A549 (cell line): ENCODE measurements around the gene RGS6. TPM values are rescaled to one million over a fixed set of nuclear protein-coding genes. Genes with fewer than 3 reads are reported as not detected.

Source experiments
- ATAC-seq, 2 experiments: fragments of 200-7000 bp in 1 of 2; fragments of >200 bp in 1 of 2; cut with Nextera tagmentation in 1 of 2; cut with Tn5 transposase in 1 of 2; 3 replicates each; pipeline versions ENCODE4 v1.8.0 to v1.9.1; 2018 to 2020; ENCODE audit warnings: mild to moderate bottlenecking in 1 of 2, moderate library complexity in 1 of 2
- CTCF ChIA-PET: fragments of 300-600 bp; sonication (Branson Sonifier 250); formaldehyde crosslinking; extraction: SDS; loops from one replicate; lab custom pipeline; 2021; ENCODE audit warnings: antibody characterized with exemption, inconsistent platforms; lab: Yijun Ruan, JAX
- POLR2A ChIA-PET: fragments of 350-600 bp; formaldehyde crosslinking; extraction: SDS; loops from one replicate; lab custom pipeline; 2021; ENCODE audit warnings: antibody characterized with exemption, inconsistent platforms; lab: Yijun Ruan, JAX
- DNase-seq, 2 experiments: peaks; one replicate each; pipeline versions ENCODE4 v3.0.0 to v3.0.0-alpha.2; 2011 to 2016; ENCODE audit warnings: low read depth in 1 of 2, low spot score in 1 of 2
- FAIRE-seq: peaks from 2 replicates; lab custom pipeline; 2011; peaks lifted over from hg19 to GRCh38; lab: Jason Lieb, UNC
- H3K27ac ChIP-seq, 2 experiments: fragments of >200 bp; sonication (Bioruptor Twin); formaldehyde crosslinking; 3 replicates each; pipeline ENCODE4 v1.5.1; 2016 to 2017
- H3K4me1 ChIP-seq: fragments of >200 bp; sonication (Bioruptor Twin); formaldehyde crosslinking; 3 replicates; pipeline ENCODE4 v1.6.1; 2016
- H3K4me2 ChIP-seq: fragments of >200 bp; sonication (Bioruptor Twin); formaldehyde crosslinking; 3 replicates; pipeline ENCODE4 v1.6.1; 2016
- H3K4me3 ChIP-seq: fragments of >200 bp; sonication (Bioruptor Twin); formaldehyde crosslinking; 3 replicates; pipeline ENCODE4 v1.5.1; 2016
- H3K9me3 ChIP-seq: fragments of >200 bp; sonication (Bioruptor Twin); formaldehyde crosslinking; 3 replicates; pipeline ENCODE4 v1.6.1; 2016
- CBX2 ChIP-seq: fragments of 200-600 bp; sonication (generic); IDR thresholded peaks from 2 replicates; pipeline ENCODE4 v1.6.1; 2016; ENCODE audit warnings: low read depth, mild to moderate bottlenecking, borderline replicate concordance
- EHF ChIP-seq: fragments of 250-450 bp; sonication (Bioruptor Pico); IDR thresholded peaks from 2 replicates; pipeline ENCODE4 v1.5.0; 2020; ENCODE audit warnings: mild to moderate bottlenecking
- EP300 ChIP-seq, 2 experiments: fragments of >200 bp; sonication (Bioruptor Twin); formaldehyde crosslinking; IDR thresholded peaks; 2 replicates in 1 of 2; 3 replicates in 1 of 2; pipeline ENCODE4 v1.6.1; 2016 to 2017
- FOSB ChIP-seq: fragments of 250-450 bp; sonication (Bioruptor Pico); IDR thresholded peaks from 2 replicates; pipeline ENCODE4 v1.5.0; 2020; ENCODE audit warnings: mild to moderate bottlenecking, moderate library complexity
- HDAC2 ChIP-seq: fragments of 200-600 bp; sonication (generic); IDR thresholded peaks from 2 replicates; pipeline ENCODE4 v1.6.1; 2016
- HOXA7 ChIP-seq: fragments of 250-450 bp; sonication (Bioruptor Pico); IDR thresholded peaks from 2 replicates; pipeline ENCODE4 v1.5.0; 2020; ENCODE audit warnings: mild to moderate bottlenecking, moderate library complexity
- KDM1A ChIP-seq: fragments of 200-600 bp; sonication (generic); IDR thresholded peaks from 2 replicates; pipeline ENCODE4 v1.6.1; 2016; ENCODE audit warnings: low read depth, mild to moderate bottlenecking
- POLR2AphosphoS2 ChIP-seq: conservative IDR thresholded peaks from 2 replicates; pipeline ENCODE4 v1.6.1; 2012; ENCODE audit warnings: low read length, improper control_type of control experiment, inconsistent platforms
- RARB ChIP-seq: fragments of 250-450 bp; sonication (Bioruptor Pico); IDR thresholded peaks from 2 replicates; pipeline ENCODE4 v1.8.0; 2021; ENCODE audit warnings: mild to moderate bottlenecking, moderate library complexity
- WGBS: methylation state at CpG from one replicate; pipeline ENCODE4 v1.1.6; 2017; ENCODE audit errors: missing lambda C conversion rate; 5-methylcytosine and 5-hydroxymethylcytosine counted together
- polyA plus RNA-seq, 4 experiments: library from polyadenylated mRNA; depleted of rRNA in 3 of 4; stranded (reverse); fragments of >200 nt; fragmentation: RNase III in 1 of 4; extraction: RNeasy Plus Mini Kit Qiagen cat#74134 plus additional on column Dnase treatment in 1 of 4; gene quantifications; 2 replicates in 3 of 4; 3 replicates in 1 of 4; pipeline ENCODE4 v1.2.3, GENCODE V29; 2011 to 2017
- TF ChIP-seq, protein P1 (sequence below): IDR thresholded peaks from 2 replicates; pipeline ENCODE4 v1.6.1; 2012
- TF ChIP-seq, protein P2 (sequence below): fragments of 250-450 bp; sonication (Bioruptor Pico); IDR thresholded peaks from 2 replicates; pipeline ENCODE4 v1.5.0; 2020; ENCODE audit warnings: low read depth, mild to moderate bottlenecking, moderate library complexity
- TF ChIP-seq, protein P3 (sequence below): fragments of >200 bp; sonication (Bioruptor Twin); formaldehyde crosslinking; IDR thresholded peaks from 3 replicates; pipeline ENCODE4 v1.6.1; 2016
- TF ChIP-seq, protein P4 (sequence below): fragments of 450-650 bp; IDR thresholded peaks from 2 replicates; pipeline ENCODE4 v1.6.1; 2014; ENCODE audit warnings: antibody characterized with exemption
- TF ChIP-seq, protein P5 (sequence below): fragments of 250-450 bp; sonication (Bioruptor Pico); IDR thresholded peaks from 2 replicates; pipeline ENCODE4 v1.5.0; 2021; ENCODE audit warnings: mild to moderate bottlenecking, moderate library complexity, borderline replicate concordance

The RGS6 gene
- polyA plus RNA-seq, 2 of the 4 experiments (the other 2 are of a cell fraction) = not detected

DNA sequence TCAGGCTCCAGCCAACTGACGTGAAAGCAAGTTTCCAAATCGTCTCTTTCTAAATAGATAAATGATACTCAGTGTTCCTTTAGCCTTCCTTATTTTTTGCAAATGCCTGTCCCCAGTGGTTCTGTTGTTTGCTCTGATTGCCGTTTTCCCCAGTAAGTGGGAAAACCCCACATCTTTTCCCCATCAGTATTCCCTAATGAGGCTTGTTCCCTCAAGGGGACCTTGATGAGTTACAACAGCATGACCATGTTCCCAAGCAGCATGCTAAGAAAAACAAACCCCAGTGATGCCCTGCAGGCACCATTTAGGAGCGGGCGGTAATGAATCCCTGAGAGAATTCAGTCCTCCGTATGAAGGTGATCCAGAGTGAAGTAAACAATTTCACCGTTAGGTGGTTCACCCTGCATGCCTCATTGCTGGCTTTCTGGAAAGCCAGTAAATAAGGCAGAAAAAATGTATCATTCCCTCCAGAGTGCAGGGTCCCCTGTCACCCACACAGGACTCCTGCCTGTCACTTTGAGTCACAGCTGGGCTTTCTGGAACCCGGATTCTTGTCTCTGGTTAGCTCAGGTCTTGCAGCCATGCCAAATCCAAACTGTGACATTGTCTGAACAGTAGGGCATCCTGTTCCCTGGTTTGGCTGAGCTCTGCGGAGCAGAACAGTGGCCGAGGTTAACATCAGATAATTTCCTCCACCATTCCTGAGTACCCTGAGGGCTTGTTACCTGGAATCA is 222.6 kb downstream of the RGS6 start:
- Histone ChIP-seq H3K4me3 (no peak overlapping the region), H3K4me1 (no peaks in the 10 kb centered on the region), H3K27ac (no peak overlapping the region), H3K9me3 (no peaks in the 10 kb centered on the region), H3K4me2 (no peak overlapping the region)
- ChIA-PET CTCF (no interaction called here), POLR2A (no interaction called here)
- ATAC-seq (no peak), DNase-seq (no peak), FAIRE-seq (no peak)
- TF ChIP-seq, protein P1, sequence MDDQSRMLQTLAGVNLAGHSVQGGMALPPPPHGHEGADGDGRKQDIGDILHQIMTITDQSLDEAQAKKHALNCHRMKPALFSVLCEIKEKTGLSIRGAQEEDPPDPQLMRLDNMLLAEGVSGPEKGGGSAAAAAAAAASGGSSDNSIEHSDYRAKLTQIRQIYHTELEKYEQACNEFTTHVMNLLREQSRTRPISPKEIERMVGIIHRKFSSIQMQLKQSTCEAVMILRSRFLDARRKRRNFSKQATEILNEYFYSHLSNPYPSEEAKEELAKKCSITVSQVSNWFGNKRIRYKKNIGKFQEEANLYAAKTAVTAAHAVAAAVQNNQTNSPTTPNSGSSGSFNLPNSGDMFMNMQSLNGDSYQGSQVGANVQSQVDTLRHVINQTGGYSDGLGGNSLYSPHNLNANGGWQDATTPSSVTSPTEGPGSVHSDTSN = no peak
- no peak for TF ChIP-seq HDAC2
- no peak for TF ChIP-seq EHF (CRISPR knock-in tag)
- TF ChIP-seq RARB (CRISPR knock-in tag) = no peak
- no peak for TF ChIP-seq FOSB
- WGBS = 31% methylated on average over 10 of the region's 10 CpGs

DNA sequence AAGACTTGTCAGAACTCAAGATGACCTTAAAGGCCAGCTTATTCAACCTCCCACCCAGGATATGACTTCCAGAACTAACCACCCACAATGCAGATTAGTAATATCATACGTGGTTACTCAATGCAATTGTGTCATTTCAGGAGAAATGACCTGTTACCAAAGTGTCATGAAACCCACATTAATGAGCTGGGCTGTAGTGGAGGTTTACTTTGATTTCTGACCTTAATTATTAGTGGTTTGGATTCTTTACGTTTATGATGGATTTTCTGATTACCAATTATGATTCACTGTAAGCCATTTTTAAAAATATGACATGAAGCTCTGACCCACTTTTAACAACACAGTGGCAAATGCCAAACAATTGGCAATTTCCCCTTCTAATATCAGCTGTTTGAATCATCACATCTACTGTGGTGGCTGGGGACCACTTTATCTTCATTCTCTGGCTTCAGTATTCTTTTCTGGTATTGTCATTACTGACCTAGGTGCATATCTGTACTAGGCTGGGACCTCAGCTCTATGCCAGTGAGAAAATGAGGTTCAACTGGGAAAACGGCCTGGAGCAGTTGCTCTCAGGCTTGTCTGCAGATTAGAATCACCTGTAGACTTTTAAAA is 223.3 kb downstream of the RGS6 start:
- ATAC-seq = no peak
- ChIA-PET POLR2A (no interaction called here), CTCF (interaction anchor here (0.7 kb wide), 1 partner anchor 82 kb away, joined by 4 read pairs; no protein-coding TSS in a partner anchor)
- WGBS = 0% methylated on average over 3 of the region's 3 CpGs
- Histone ChIP-seq H3K4me1 (no peaks in the 10 kb centered on the region), H3K4me2 (no peak overlapping the region), H3K9me3 (no peaks in the 10 kb centered on the region), H3K4me3 (no peak overlapping the region), H3K27ac (no peak overlapping the region)
- no peak for DNase-seq
- TF ChIP-seq, protein P2, sequence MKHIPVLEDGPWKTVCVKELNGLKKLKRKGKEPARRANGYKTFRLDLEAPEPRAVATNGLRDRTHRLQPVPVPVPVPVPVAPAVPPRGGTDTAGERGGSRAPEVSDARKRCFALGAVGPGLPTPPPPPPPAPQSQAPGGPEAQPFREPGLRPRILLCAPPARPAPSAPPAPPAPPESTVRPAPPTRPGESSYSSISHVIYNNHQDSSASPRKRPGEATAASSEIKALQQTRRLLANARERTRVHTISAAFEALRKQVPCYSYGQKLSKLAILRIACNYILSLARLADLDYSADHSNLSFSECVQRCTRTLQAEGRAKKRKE = no peak
- TF ChIP-seq, protein P3, sequence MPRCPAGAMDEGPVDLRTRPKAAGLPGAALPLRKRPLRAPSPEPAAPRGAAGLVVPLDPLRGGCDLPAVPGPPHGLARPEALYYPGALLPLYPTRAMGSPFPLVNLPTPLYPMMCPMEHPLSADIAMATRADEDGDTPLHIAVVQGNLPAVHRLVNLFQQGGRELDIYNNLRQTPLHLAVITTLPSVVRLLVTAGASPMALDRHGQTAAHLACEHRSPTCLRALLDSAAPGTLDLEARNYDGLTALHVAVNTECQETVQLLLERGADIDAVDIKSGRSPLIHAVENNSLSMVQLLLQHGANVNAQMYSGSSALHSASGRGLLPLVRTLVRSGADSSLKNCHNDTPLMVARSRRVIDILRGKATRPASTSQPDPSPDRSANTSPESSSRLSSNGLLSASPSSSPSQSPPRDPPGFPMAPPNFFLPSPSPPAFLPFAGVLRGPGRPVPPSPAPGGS = no peak
- TF ChIP-seq, protein P4, sequence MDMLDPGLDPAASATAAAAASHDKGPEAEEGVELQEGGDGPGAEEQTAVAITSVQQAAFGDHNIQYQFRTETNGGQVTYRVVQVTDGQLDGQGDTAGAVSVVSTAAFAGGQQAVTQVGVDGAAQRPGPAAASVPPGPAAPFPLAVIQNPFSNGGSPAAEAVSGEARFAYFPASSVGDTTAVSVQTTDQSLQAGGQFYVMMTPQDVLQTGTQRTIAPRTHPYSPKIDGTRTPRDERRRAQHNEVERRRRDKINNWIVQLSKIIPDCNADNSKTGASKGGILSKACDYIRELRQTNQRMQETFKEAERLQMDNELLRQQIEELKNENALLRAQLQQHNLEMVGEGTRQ = no peak
- TF ChIP-seq HOXA7 = no peak
- TF ChIP-seq HDAC2 = no peak
- TF ChIP-seq, protein P5, sequence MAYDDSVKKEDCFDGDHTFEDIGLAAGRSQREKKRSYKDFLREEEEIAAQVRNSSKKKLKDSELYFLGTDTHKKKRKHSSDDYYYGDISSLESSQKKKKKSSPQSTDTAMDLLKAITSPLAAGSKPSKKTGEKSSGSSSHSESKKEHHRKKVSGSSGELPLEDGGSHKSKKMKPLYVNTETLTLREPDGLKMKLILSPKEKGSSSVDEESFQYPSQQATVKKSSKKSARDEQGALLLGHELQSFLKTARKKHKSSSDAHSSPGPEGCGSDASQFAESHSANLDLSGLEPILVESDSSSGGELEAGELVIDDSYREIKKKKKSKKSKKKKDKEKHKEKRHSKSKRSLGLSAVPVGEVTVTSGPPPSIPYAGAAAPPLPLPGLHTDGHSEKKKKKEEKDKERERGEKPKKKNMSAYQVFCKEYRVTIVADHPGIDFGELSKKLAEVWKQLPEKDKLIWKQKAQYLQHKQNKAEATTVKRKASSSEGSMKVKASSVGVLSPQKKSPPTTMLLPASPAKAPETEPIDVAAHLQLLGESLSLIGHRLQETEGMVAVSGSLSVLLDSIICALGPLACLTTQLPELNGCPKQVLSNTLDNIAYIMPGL (CRISPR knock-in tag) = no peak
- TF ChIP-seq CBX2 = no peak
- TF ChIP-seq KDM1A = no peak
- no peak for TF ChIP-seq POLR2AphosphoS2
- no peak for TF ChIP-seq EP300 (IDR thresholded peaks at IDR 0.05)
- FAIRE-seq = no peak
